Mesothelial cell of epicardium (in vitro differentiated cells): ENCODE results near the gene UBXN10. TPM values are rescaled to one million over a fixed set of nuclear protein-coding genes. Genes with fewer than 3 reads are reported as not detected.

Source experiments
- DNase-seq, 2 experiments: peaks; one replicate each; pipeline ENCODE4 v3.0.0; 2021; ENCODE audit warnings: low spot score in 2 of 2; ENCODE audit not compliant: unreplicated experiment in 2 of 2
- H3K27ac Mint-ChIP-seq: 2 replicates; pipeline ENCODE4 v1.8.0; 2021; ENCODE audit warnings: mixed read lengths
- H3K27me3 Mint-ChIP-seq: 2 replicates; pipeline ENCODE4 v1.8.0; 2021; ENCODE audit warnings: low read depth, mixed read lengths
- H3K36me3 Mint-ChIP-seq: 2 replicates; pipeline ENCODE4 v1.8.0; 2021; ENCODE audit warnings: mixed read lengths
- H3K4me1 Mint-ChIP-seq: 2 replicates; pipeline ENCODE4 v1.8.0; 2021; ENCODE audit warnings: mixed read lengths
- H3K4me3 Mint-ChIP-seq: 2 replicates; pipeline ENCODE4 v1.8.0; 2021; ENCODE audit warnings: mild to moderate bottlenecking, moderate library complexity, mixed read lengths
- H3K9me3 Mint-ChIP-seq: 2 replicates; pipeline ENCODE4 v1.8.0; 2021; ENCODE audit warnings: mixed read lengths
- CTCF ChIP-seq: fragments of 200-600 bp; sonication (generic); IDR thresholded peaks from one replicate; pipeline ENCODE4 v1.5.0; 2021; ENCODE audit warnings: antibody characterized with exemption; ENCODE audit not compliant: unreplicated experiment
- total RNA-seq: library from RNA; stranded (reverse); gene quantifications from 3 replicates; pipeline ENCODE4 v1.2.1, GENCODE V29; 2021

UBXN10 gene
- total RNA-seq, 1 donor from 2014 or later = 2.3 TPM

- H3K36me3 Mint-ChIP-seq = no peaks in the 10 kb centered on the region
- no peaks in the 10 kb centered on the region for H3K9me3 Mint-ChIP-seq
- H3K27me3 Mint-ChIP-seq = peaks cover 49% of the 10 kb centered on the region
- H3K27ac Mint-ChIP-seq = no peak overlapping the region
- H3K4me1 Mint-ChIP-seq = peaks cover under 1% of the 10 kb centered on the region
- TF ChIP-seq CTCF = no peak
- H3K4me3 Mint-ChIP-seq = no peak overlapping the region
- no peak for DNase-seq
These were observed 15.1 kb downstream of the UBXN10 start for GRCh38 chr1:20200966-20201365.

GRCh38 chr1:20202166-20202565, 16.3 kb downstream of the UBXN10 start:
- Mint-ChIP-seq H3K27me3 (peaks cover 49% of the 10 kb centered on the region), H3K36me3 (no peaks in the 10 kb centered on the region), H3K4me1 (no peaks in the 10 kb centered on the region), H3K4me3 (no peak overlapping the region), H3K27ac (no peak overlapping the region), H3K9me3 (no peaks in the 10 kb centered on the region)
- DNase-seq = no peak
- TF ChIP-seq CTCF = no peak

GRCh38 chr1:20207546-20207945, 21.6 kb downstream of the UBXN10 start:
- DNase-seq = no peak
- no peak overlapping the region for H3K4me3 Mint-ChIP-seq
- H3K27ac Mint-ChIP-seq = no peak overlapping the region
- no peaks in the 10 kb centered on the region for H3K9me3 Mint-ChIP-seq
- H3K36me3 Mint-ChIP-seq = no peaks in the 10 kb centered on the region
- no peak for TF ChIP-seq CTCF
- peaks cover 12% of the 10 kb centered on the region for H3K4me1 Mint-ChIP-seq
- peaks cover 17% of the 10 kb centered on the region for H3K27me3 Mint-ChIP-seq

- H3K36me3 Mint-ChIP-seq = no peaks in the 10 kb centered on the region
- no peak for TF ChIP-seq CTCF
- no peak for DNase-seq
- peaks cover 16% of the 10 kb centered on the region for H3K4me1 Mint-ChIP-seq
- no peak overlapping the region for H3K27ac Mint-ChIP-seq
- no peaks in the 10 kb centered on the region for H3K9me3 Mint-ChIP-seq
- no peak overlapping the region for H3K4me3 Mint-ChIP-seq
- peaks cover 21% of the 10 kb centered on the region for H3K27me3 Mint-ChIP-seq
These were observed 23.6 kb downstream of the UBXN10 start for GRCh38 chr1:20209471-20209870.

- H3K4me1 Mint-ChIP-seq = peaks cover 16% of the 10 kb centered on the region
- TF ChIP-seq CTCF = no peak
- no peak for DNase-seq
- no peak overlapping the region for H3K27ac Mint-ChIP-seq
- H3K4me3 Mint-ChIP-seq = no peak overlapping the region
- H3K36me3 Mint-ChIP-seq = no peaks in the 10 kb centered on the region
- no peaks in the 10 kb centered on the region for H3K9me3 Mint-ChIP-seq
- peaks cover 35% of the 10 kb centered on the region for H3K27me3 Mint-ChIP-seq
These were observed 25.0 kb downstream of the UBXN10 start for GRCh38 chr1:20210736-20211460.
